ENCODE results near the gene DDIT3. TPM values are rescaled to one million over a fixed set of nuclear protein-coding genes. Genes with fewer than 3 reads are reported as not detected.

The DDIT3 gene
- total RNA-seq, 1 experiment from 2014 or later: 84.7 TPM

- ChIA-PET CTCF (interaction anchor here (1.6 kb wide), 1 partner anchor 25 kb away, joined by 4 read pairs; no protein-coding TSS in a partner anchor), RAD21 (ENCODE audit: low non-redundant PET in 1 of 2, low total read pairs in 2 of 2, uncharacterized antibody in 2 of 2, unreplicated experiment in 2 of 2) (no interaction called here), POLR2A (no interaction called here)
- intact Hi-C loops (cut with micrococcal nuclease): no loop called here
- no peak overlapping the region for H3K27ac ChIP-seq (ENCODE audit: low read depth, low read length)
- BruUV-seq (replicated peaks): no TSS peak
- no peak overlapping the region for H3K4me3 ChIP-seq (replicated peaks in 1 of 2; ENCODE audit: low read depth in 1 of 2, low read length in 2 of 2)
- H3K9me3 ChIP-seq (ENCODE audit: control insufficient read depth in 1 of 2, insufficient read depth in 1 of 2, low read depth in 1 of 2, low read length in 2 of 2): no peaks in the 10 kb centered on the region
- H3K27me3 ChIP-seq (ENCODE audit: insufficient read depth, low read length): no peaks in the 10 kb centered on the region
- H3K4me2 ChIP-seq (ENCODE audit: low read length): no peak overlapping the region
- H3K9ac ChIP-seq (ENCODE audit: low read length): no peak overlapping the region
- ATAC-seq (no peak), DNase-seq (ENCODE audit: low read depth, low spot score) (no peak)
- H3K79me2 ChIP-seq (ENCODE audit: insufficient read depth, low read length): no peaks in the 10 kb centered on the region
- no peaks in the 10 kb centered on the region for H3K9me2 ChIP-seq (ENCODE audit: insufficient read depth)
- H3K36me3 ChIP-seq (ENCODE audit: control insufficient read depth in 1 of 2, insufficient read depth in 2 of 2, low read length in 2 of 2): no peaks in the 10 kb centered on the region
- H3K4me1 ChIP-seq (ENCODE audit: control insufficient read depth in 1 of 2, insufficient read depth in 2 of 2, low read length in 2 of 2): peaks cover 9 to 16% of the 10 kb centered on the region in 2 experiments
- H4K20me1 ChIP-seq (ENCODE audit: insufficient read depth): no peaks in the 10 kb centered on the region
- TF ChIP-seq RAD21 (IDR thresholded peaks at IDR 0.05; ENCODE audit: low read depth) (no peak), POLR2AphosphoS5 (IDR thresholded peaks at IDR 0.05; ENCODE audit: low read depth, low read length) (no peak), ELF1 (IDR thresholded peaks at IDR 0.05; ENCODE audit: borderline replicate concordance, low read depth) (no peak), YY1 (IDR thresholded peaks at IDR 0.05; ENCODE audit: extremely low read depth, insufficient replicate concordance, low read depth, low read length) (no peak), SIN3A (IDR thresholded peaks at IDR 0.05; ENCODE audit: low read depth) (no peak), ZBTB33 (IDR thresholded peaks at IDR 0.05; ENCODE audit: extremely low read depth, insufficient replicate concordance, low read length) (no peak), ATF3 (IDR thresholded peaks at IDR 0.05) (no peak), FOSL1 (IDR thresholded peaks at IDR 0.05; ENCODE audit: low read depth) (no peak), TCF7L2 (IDR thresholded peaks at IDR 0.05; ENCODE audit: borderline replicate concordance, extremely low read depth, insufficient read depth, insufficient read length) (no peak), EZH2phosphoT487 (IDR thresholded peaks at IDR 0.05; ENCODE audit: borderline replicate concordance) (no peak), CTCF (IDR thresholded peaks at IDR 0.05 in 2 of 3, conservative IDR thresholded peaks at IDR 0.05 in 1 of 3; ENCODE audit: borderline replicate concordance in 1 of 3, insufficient read depth in 1 of 3, low read depth in 2 of 3, low read length in 2 of 3) (no peak), CEBPB (IDR thresholded peaks at IDR 0.05; ENCODE audit: low read depth) (no peak), CBX3 (IDR thresholded peaks at IDR 0.05; ENCODE audit: low read depth) (no peak)
- TF ChIP-seq, protein P1, sequence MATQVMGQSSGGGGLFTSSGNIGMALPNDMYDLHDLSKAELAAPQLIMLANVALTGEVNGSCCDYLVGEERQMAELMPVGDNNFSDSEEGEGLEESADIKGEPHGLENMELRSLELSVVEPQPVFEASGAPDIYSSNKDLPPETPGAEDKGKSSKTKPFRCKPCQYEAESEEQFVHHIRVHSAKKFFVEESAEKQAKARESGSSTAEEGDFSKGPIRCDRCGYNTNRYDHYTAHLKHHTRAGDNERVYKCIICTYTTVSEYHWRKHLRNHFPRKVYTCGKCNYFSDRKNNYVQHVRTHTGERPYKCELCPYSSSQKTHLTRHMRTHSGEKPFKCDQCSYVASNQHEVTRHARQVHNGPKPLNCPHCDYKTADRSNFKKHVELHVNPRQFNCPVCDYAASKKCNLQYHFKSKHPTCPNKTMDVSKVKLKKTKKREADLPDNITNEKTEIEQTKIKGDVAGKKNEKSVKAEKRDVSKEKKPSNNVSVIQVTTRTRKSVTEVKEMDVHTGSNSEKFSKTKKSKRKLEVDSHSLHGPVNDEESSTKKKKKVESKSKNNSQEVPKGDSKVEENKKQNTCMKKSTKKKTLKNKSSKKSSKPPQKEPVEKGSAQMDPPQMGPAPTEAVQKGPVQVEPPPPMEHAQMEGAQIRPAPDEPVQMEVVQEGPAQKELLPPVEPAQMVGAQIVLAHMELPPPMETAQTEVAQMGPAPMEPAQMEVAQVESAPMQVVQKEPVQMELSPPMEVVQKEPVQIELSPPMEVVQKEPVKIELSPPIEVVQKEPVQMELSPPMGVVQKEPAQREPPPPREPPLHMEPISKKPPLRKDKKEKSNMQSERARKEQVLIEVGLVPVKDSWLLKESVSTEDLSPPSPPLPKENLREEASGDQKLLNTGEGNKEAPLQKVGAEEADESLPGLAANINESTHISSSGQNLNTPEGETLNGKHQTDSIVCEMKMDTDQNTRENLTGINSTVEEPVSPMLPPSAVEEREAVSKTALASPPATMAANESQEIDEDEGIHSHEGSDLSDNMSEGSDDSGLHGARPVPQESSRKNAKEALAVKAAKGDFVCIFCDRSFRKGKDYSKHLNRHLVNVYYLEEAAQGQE (IDR thresholded peaks at IDR 0.05; ENCODE audit: low read depth): no peak
- H2AFZ ChIP-seq (ENCODE audit: low read depth, low read length, poor library complexity, severe bottlenecking): no peak overlapping the region
These were observed 38.5 kb upstream of the DDIT3 start for GRCh38 chr12:57558864-57559263.

All from HCT116 (cell line).